Fibroblast of lung (primary cell): ENCODE measurements around the gene NYNRIN. TPM values are rescaled to one million over a fixed set of nuclear protein-coding genes. Genes with fewer than 3 reads are reported as not detected.

Experiments
- DNase-seq, 2 donors: peaks; one replicate each; pipeline versions ENCODE4 v3.0.0 to v3.0.0-alpha.2; 2010; ENCODE audit warnings: low read depth in 2 of 2
- H2AFZ ChIP-seq: 2 replicates; pipeline ENCODE4 v1.5.1; 2012; ENCODE audit warnings: low read length, control low read depth, inconsistent platforms
- H3K27ac ChIP-seq: 2 replicates; pipeline ENCODE4 v1.5.1; 2011; ENCODE audit warnings: low read length, control low read depth; ENCODE audit not compliant: insufficient read depth
- H3K27me3 ChIP-seq: 2 replicates; pipeline ENCODE4 v1.5.1; 2011; ENCODE audit warnings: mild to moderate bottlenecking, low read length; ENCODE audit not compliant: control insufficient read depth, insufficient read depth
- H3K36me3 ChIP-seq: 2 replicates; pipeline ENCODE4 v1.5.1; 2011; ENCODE audit warnings: low read length; ENCODE audit not compliant: control insufficient read depth, insufficient read depth
- H3K4me1 ChIP-seq: 2 replicates; pipeline ENCODE4 v1.5.1; 2011; ENCODE audit warnings: low read length; ENCODE audit not compliant: control insufficient read depth, insufficient read depth; ENCODE audit errors: extremely low read depth
- H3K4me2 ChIP-seq: 2 replicates; pipeline ENCODE4 v1.5.1; 2011; ENCODE audit warnings: low read length, control low read depth; ENCODE audit not compliant: insufficient read depth; ENCODE audit errors: extremely low read depth
- H3K4me3 ChIP-seq, 4 experiments: fragments of 200-600 bp in 1 of 4; sonication (generic) in 1 of 4; replicated peaks in 1 of 4; 2 replicates each; pipeline ENCODE4 v1.5.1; 2011 to 2016; ENCODE audit warnings: low read length in 4 of 4, low read depth in 3 of 4, mild to moderate bottlenecking in 3 of 4, control low read depth in 2 of 4, inconsistent platforms in 1 of 4, mixed read lengths in 1 of 4; ENCODE audit not compliant: insufficient read depth in 1 of 4; ENCODE audit errors: control extremely low read depth in 1 of 4
- H3K79me2 ChIP-seq: 2 replicates; pipeline ENCODE4 v1.5.1; 2012; ENCODE audit warnings: mild to moderate bottlenecking, low read length, inconsistent platforms; ENCODE audit not compliant: control insufficient read depth, insufficient read depth
- H3K9ac ChIP-seq: 2 replicates; pipeline ENCODE4 v1.5.1; 2011; ENCODE audit warnings: mild to moderate bottlenecking, low read length, control low read depth; ENCODE audit not compliant: insufficient read depth
- H3K9me3 ChIP-seq: 2 replicates; pipeline ENCODE4 v1.5.1; 2012; ENCODE audit warnings: low read depth, low read length; ENCODE audit not compliant: control insufficient read depth, insufficient read depth
- H4K20me1 ChIP-seq: 2 replicates; pipeline ENCODE4 v1.5.1; 2011; ENCODE audit warnings: low read length; ENCODE audit not compliant: control insufficient read depth, insufficient read depth; ENCODE audit errors: extremely low read depth
- EZH2 ChIP-seq: IDR thresholded peaks from 2 replicates; pipeline ENCODE4 v1.5.1; 2012; ENCODE audit warnings: low read length, control low read depth, mild to moderate bottlenecking; ENCODE audit errors: missing control alignments
- polyA plus RNA-seq, 2 donors: library from polyadenylated mRNA; depleted of rRNA in 1 of 2; stranded (reverse) in 1 of 2; unstranded in 1 of 2; fragments of >200 nt; gene quantifications; 2 replicates each; pipeline ENCODE4 v1.2.1, GENCODE V29; 2011 to 2012; ENCODE audit warnings: missing spikeins in 1 of 2
- total RNA-seq: library from RNA; depleted of rRNA; stranded (reverse); fragments of >200 nt; gene quantifications from 2 replicates; pipeline ENCODE4 v1.2.1, GENCODE V29; 2014
- TF ChIP-seq, protein P1 (sequence below), 2 donors: IDR thresholded peaks in 1 of 2; conservative IDR thresholded peaks in 1 of 2; 1 replicate in 1 of 2; 2 replicates in 1 of 2; pipeline ENCODE4 v1.5.1; 2011 to 2012; ENCODE audit warnings: low read length in 2 of 2, control low read depth in 1 of 2, inconsistent platforms in 1 of 2, low read depth in 1 of 2, mild to moderate bottlenecking in 1 of 2

The NYNRIN gene
- total and polyA plus RNA-seq, 2 donors (not counting 1 experiment from before 2014, with no cell fraction given), result 7.7 to 16.2 TPM

DNA sequence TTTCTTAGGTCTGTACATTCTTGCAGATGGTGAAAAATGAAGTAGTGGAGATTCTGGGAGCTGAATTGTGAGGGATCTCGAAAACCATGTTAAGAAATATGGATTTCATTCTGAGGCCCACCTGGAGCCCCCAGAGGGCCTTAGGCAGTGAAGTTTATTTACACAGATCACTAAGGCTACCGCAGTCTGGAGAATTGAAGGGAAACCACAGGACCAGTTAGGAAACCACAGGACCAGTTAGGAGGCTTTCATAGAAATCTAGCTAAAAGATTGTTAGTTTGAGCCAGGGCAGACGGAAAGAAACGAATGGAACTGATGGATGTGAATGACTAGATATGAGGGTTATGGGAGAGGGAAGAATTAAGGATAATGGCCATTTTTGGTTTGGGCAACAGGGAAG, 23.5 kb downstream of the NYNRIN start:
- H3K27me3 ChIP-seq, result peaks cover 10% of the 10 kb centered on the region
- H3K4me3 ChIP-seq, result no peak overlapping the region
- no peak overlapping the region for H3K9ac ChIP-seq
- peaks cover 2% of the 10 kb centered on the region for H3K4me1 ChIP-seq
- H3K9me3 ChIP-seq, result no peaks in the 10 kb centered on the region
- TF ChIP-seq EZH2, result no peak
- TF ChIP-seq, protein P1, sequence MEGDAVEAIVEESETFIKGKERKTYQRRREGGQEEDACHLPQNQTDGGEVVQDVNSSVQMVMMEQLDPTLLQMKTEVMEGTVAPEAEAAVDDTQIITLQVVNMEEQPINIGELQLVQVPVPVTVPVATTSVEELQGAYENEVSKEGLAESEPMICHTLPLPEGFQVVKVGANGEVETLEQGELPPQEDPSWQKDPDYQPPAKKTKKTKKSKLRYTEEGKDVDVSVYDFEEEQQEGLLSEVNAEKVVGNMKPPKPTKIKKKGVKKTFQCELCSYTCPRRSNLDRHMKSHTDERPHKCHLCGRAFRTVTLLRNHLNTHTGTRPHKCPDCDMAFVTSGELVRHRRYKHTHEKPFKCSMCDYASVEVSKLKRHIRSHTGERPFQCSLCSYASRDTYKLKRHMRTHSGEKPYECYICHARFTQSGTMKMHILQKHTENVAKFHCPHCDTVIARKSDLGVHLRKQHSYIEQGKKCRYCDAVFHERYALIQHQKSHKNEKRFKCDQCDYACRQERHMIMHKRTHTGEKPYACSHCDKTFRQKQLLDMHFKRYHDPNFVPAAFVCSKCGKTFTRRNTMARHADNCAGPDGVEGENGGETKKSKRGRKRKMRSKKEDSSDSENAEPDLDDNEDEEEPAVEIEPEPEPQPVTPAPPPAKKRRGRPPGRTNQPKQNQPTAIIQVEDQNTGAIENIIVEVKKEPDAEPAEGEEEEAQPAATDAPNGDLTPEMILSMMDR (conservative IDR thresholded peaks at IDR 0.05 in 1 of 2, IDR thresholded peaks at IDR 0.05 in 1 of 2; ENCODE audit: low read depth in 1 of 2, low read length in 2 of 2), result no peak
- no peaks in the 10 kb centered on the region for H3K36me3 ChIP-seq
- H4K20me1 ChIP-seq, result no peaks in the 10 kb centered on the region
- no peak for DNase-seq
- no peak overlapping the region for H3K4me2 ChIP-seq
- H3K79me2 ChIP-seq, result no peaks in the 10 kb centered on the region
- H2AFZ ChIP-seq, result no peak overlapping the region
- H3K27ac ChIP-seq, result no peak overlapping the region

GRCh38 chr14:24422694-24423601, 24.1 kb downstream of the NYNRIN start:
- no peaks in the 10 kb centered on the region for H4K20me1 ChIP-seq
- peaks cover 2% of the 10 kb centered on the region for H3K4me1 ChIP-seq
- H3K27me3 ChIP-seq, result peaks cover 10% of the 10 kb centered on the region
- H2AFZ ChIP-seq, result no peak overlapping the region
- H3K9me3 ChIP-seq, result no peaks in the 10 kb centered on the region
- H3K79me2 ChIP-seq, result no peaks in the 10 kb centered on the region
- H3K4me3 ChIP-seq, result no peak overlapping the region
- H3K27ac ChIP-seq, result no peak overlapping the region
- H3K4me2 ChIP-seq, result no peak overlapping the region
- DNase-seq, result no peak
- TF ChIP-seq EZH2, result no peak
- TF ChIP-seq, protein P1 (conservative IDR thresholded peaks at IDR 0.05 in 1 of 2, IDR thresholded peaks at IDR 0.05 in 1 of 2; ENCODE audit: low read depth in 1 of 2, low read length in 2 of 2), result no peak
- no peaks in the 10 kb centered on the region for H3K36me3 ChIP-seq
- H3K9ac ChIP-seq, result no peak overlapping the region

DNA sequence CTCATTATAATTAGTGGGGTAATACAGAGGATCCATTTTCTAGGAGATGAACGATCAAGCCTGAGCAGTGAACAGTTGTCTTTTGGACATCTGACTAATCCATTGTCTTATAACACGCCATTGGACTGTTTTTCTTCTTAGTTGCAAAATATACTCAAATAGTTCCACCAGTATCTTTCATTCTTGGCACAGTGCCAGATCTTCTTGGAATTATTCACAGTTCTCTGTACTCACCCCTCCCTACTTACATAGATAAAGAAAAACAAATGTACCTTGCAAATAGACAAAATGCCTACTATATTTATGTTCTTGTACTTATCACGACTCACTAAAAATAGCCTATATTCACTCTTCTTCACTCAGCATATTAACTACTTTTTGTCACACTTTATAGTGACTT, 26.9 kb downstream of the NYNRIN start:
- Histone ChIP-seq H3K4me1 (peaks cover 2% of the 10 kb centered on the region), H3K4me3 (no peak overlapping the region), H2AFZ (no peak overlapping the region), H3K36me3 (no peaks in the 10 kb centered on the region), H3K27ac (no peak overlapping the region), H3K79me2 (peaks cover 5% of the 10 kb centered on the region), H3K4me2 (no peak overlapping the region), H3K27me3 (no peaks in the 10 kb centered on the region), H3K9me3 (no peaks in the 10 kb centered on the region), H4K20me1 (no peaks in the 10 kb centered on the region), H3K9ac (no peak overlapping the region)
- DNase-seq, result peak; percentile 74
- no peak for TF ChIP-seq EZH2
- TF ChIP-seq, protein P1 (conservative IDR thresholded peaks at IDR 0.05 in 1 of 2, IDR thresholded peaks at IDR 0.05 in 1 of 2; ENCODE audit: low read depth in 1 of 2, low read length in 2 of 2), result no peak
